GM19023 (cell line): ENCODE measurements around the gene ADAMTSL1.

Experiments used
- ATAC-seq: cut with Tn5 transposase; IDR thresholded peaks from one replicate; pipeline ENCODE4 v1.9.1; 2021; ENCODE audit warnings: mild to moderate bottlenecking, moderate library complexity; ENCODE audit not compliant: unreplicated experiment

ADAMTSL1 gene

GRCh38 chr9:18638371-18639249 lies 164.7 kb downstream of the ADAMTSL1 start:
- no peak for ATAC-seq

GRCh38 chr9:18639911-18640310 lies 166.0 kb downstream of the ADAMTSL1 start:
- ATAC-seq = no peak

- no peak for ATAC-seq
Measured at GRCh38 chr9:18658804-18659705, 185.1 kb downstream of the ADAMTSL1 start.

- no peak for ATAC-seq
Measured at GRCh38 chr9:18660001-18660400, 186.0 kb downstream of the ADAMTSL1 start.

- ATAC-seq = no peak
Measured at GRCh38 chr9:18662320-18662719, 188.4 kb downstream of the ADAMTSL1 start.

- ATAC-seq = no peak
Measured at GRCh38 chr9:18665947-18666346, 192.0 kb downstream of the ADAMTSL1 start.

- no peak for ATAC-seq
Measured at GRCh38 chr9:18666348-18666747, 192.4 kb downstream of the ADAMTSL1 start.

GRCh38 chr9:18666986-18667772 lies 193.2 kb downstream of the ADAMTSL1 start:
- no peak for ATAC-seq

- ATAC-seq = no peak
Measured at GRCh38 chr9:18668944-18669343, 195.0 kb downstream of the ADAMTSL1 start.

GRCh38 chr9:18672706-18673105 lies 198.8 kb downstream of the ADAMTSL1 start:
- ATAC-seq = no peak

GRCh38 chr9:18673179-18673578 lies 199.2 kb downstream of the ADAMTSL1 start:
- ATAC-seq = no peak

GRCh38 chr9:18675332-18675731 lies 201.4 kb downstream of the ADAMTSL1 start:
- no peak for ATAC-seq

- no peak for ATAC-seq
Measured at GRCh38 chr9:18675973-18676372, 202.0 kb downstream of the ADAMTSL1 start.

GRCh38 chr9:18676525-18676924 lies 202.6 kb downstream of the ADAMTSL1 start:
- ATAC-seq = no peak

GRCh38 chr9:18678821-18679590 lies 205.1 kb downstream of the ADAMTSL1 start:
- ATAC-seq = no peak

- no peak for ATAC-seq
Measured at GRCh38 chr9:18682907-18683306, 209.0 kb downstream of the ADAMTSL1 start.

- no peak for ATAC-seq
Measured at GRCh38 chr9:18683312-18683711, 209.4 kb downstream of the ADAMTSL1 start.

GRCh38 chr9:18683851-18684250 lies 209.9 kb downstream of the ADAMTSL1 start:
- no peak for ATAC-seq

GRCh38 chr9:18684593-18685317 lies 210.8 kb downstream of the ADAMTSL1 start:
- ATAC-seq = no peak
